Measurements from ENCODE around the gene ZNF182.
"Not testable (repeated sequence)": the region's sequence is repeated elsewhere in the genome, so short reads cannot be mapped to it uniquely, and the experiment has no call there.

ZNF182 gene

GRCh38 chrX:48003758-48004457, at the start of gene ZNF182:
Gene ZNF182 (minus strand): TSS chrX:48003989. CDS start chrX:48002609, 1,380 bp downstream.
- Histone ChIP-seq H3K4me1 (ENCODE audit: control insufficient read depth, insufficient read depth, low read length) (no peaks in the 10 kb centered on the region), H3K9ac (ENCODE audit: low read length) (peak within 1 kb of the TSS; percentile 68), H3K9me3 (ENCODE audit: control insufficient read depth, insufficient read depth, low read depth, low read length) (peaks cover 3% of the 10 kb centered on the region; the same call in 1 of the 2 replicates), H3K4me3 (ENCODE audit: low read depth, low read length) (peak within 1 kb of the TSS; percentile 77), H3K36me3 (ENCODE audit: control insufficient read depth, insufficient read depth, low read length) (no peaks in the 10 kb centered on the region), H3K27ac (ENCODE audit: low read depth, low read length) (no peak within 1 kb of the TSS), H3K27me3 (ENCODE audit: control insufficient read depth, insufficient read depth, low read length) (no peaks in the 10 kb centered on the region)

GRCh38 chrX:48046846-48047245, 43.1 kb upstream of the ZNF182 start:
- H3K9ac ChIP-seq (ENCODE audit: low read length): no peak overlapping the region
- H3K9me3 ChIP-seq (ENCODE audit: control insufficient read depth, insufficient read depth, low read depth, low read length): peaks cover 18% of the 10 kb centered on the region; the same call in 1 of the 2 replicates
- H3K4me1 ChIP-seq (ENCODE audit: control insufficient read depth, insufficient read depth, low read length): peaks cover 9% of the 10 kb centered on the region; the same call in 1 of the 2 replicates
- no peaks in the 10 kb centered on the region for H3K36me3 ChIP-seq (ENCODE audit: control insufficient read depth, insufficient read depth, low read length)
- H3K27ac ChIP-seq (ENCODE audit: low read depth, low read length): no peak overlapping the region
- no peaks in the 10 kb centered on the region for H3K27me3 ChIP-seq (ENCODE audit: control insufficient read depth, insufficient read depth, low read length)
- no peak overlapping the region for H3K4me3 ChIP-seq (ENCODE audit: low read depth, low read length)

GRCh38 chrX:48045410-48046311, 41.9 kb upstream of the ZNF182 start:
- no peaks in the 10 kb centered on the region for H3K36me3 ChIP-seq (ENCODE audit: control insufficient read depth, insufficient read depth, low read length)
- H3K27me3 ChIP-seq (ENCODE audit: control insufficient read depth, insufficient read depth, low read length): no peaks in the 10 kb centered on the region
- peaks cover 9% of the 10 kb centered on the region; the same call in 1 of the 2 replicates for H3K4me1 ChIP-seq (ENCODE audit: control insufficient read depth, insufficient read depth, low read length)
- peaks cover 16% of the 10 kb centered on the region; the same call in 1 of the 2 replicates for H3K9me3 ChIP-seq (ENCODE audit: control insufficient read depth, insufficient read depth, low read depth, low read length)
- peak overlapping the region; percentile 57; the same call in 1 of the 2 replicates for H3K27ac ChIP-seq (ENCODE audit: low read depth, low read length)
- no peak overlapping the region for H3K9ac ChIP-seq (ENCODE audit: low read length)
- no peak overlapping the region; the same call in 1 of the 2 replicates for H3K4me3 ChIP-seq (ENCODE audit: low read depth, low read length)

- H3K27me3 ChIP-seq (ENCODE audit: control insufficient read depth, insufficient read depth, low read length): no peaks in the 10 kb centered on the region
- H3K36me3 ChIP-seq (ENCODE audit: control insufficient read depth, insufficient read depth, low read length): no peaks in the 10 kb centered on the region
- H3K4me3 ChIP-seq (ENCODE audit: low read depth, low read length): no peak overlapping the region
- H3K9me3 ChIP-seq (ENCODE audit: control insufficient read depth, insufficient read depth, low read depth, low read length): peaks cover 14% of the 10 kb centered on the region; the same call in 1 of the 2 replicates
- H3K27ac ChIP-seq (ENCODE audit: low read depth, low read length): no peak overlapping the region
- H3K9ac ChIP-seq (ENCODE audit: low read length): no peak overlapping the region
- H3K4me1 ChIP-seq (ENCODE audit: control insufficient read depth, insufficient read depth, low read length): peaks cover 9% of the 10 kb centered on the region; the same call in 1 of the 2 replicates
These were observed 39.3 kb upstream of the ZNF182 start for GRCh38 chrX:48043056-48043455.

- Histone ChIP-seq H3K27ac (ENCODE audit: low read depth, low read length) (no peak overlapping the region), H3K4me3 (ENCODE audit: low read depth, low read length) (no peak overlapping the region), H3K9ac (ENCODE audit: low read length) (no peak overlapping the region), H3K9me3 (ENCODE audit: control insufficient read depth, insufficient read depth, low read depth, low read length) (peaks cover 14% of the 10 kb centered on the region; the same call in 1 of the 2 replicates), H3K27me3 (ENCODE audit: control insufficient read depth, insufficient read depth, low read length) (no peaks in the 10 kb centered on the region), H3K4me1 (ENCODE audit: control insufficient read depth, insufficient read depth, low read length) (no peaks in the 10 kb centered on the region), H3K36me3 (ENCODE audit: control insufficient read depth, insufficient read depth, low read length) (no peaks in the 10 kb centered on the region)
These were observed 32.1 kb upstream of the ZNF182 start for GRCh38 chrX:48035891-48036290.

GRCh38 chrX:48030641-48031173, 26.9 kb upstream of the ZNF182 start:
- not testable (repeated sequence) for H3K36me3 ChIP-seq (ENCODE audit: control insufficient read depth, insufficient read depth, low read length); H3K27ac ChIP-seq (ENCODE audit: low read depth, low read length); H3K9ac ChIP-seq (ENCODE audit: low read length); H3K4me1 ChIP-seq (ENCODE audit: control insufficient read depth, insufficient read depth, low read length); H3K4me3 ChIP-seq (ENCODE audit: low read depth, low read length); H3K27me3 ChIP-seq (ENCODE audit: control insufficient read depth, insufficient read depth, low read length)
- peaks cover 17% of the 10 kb centered on the region; the same call in 1 of the 2 replicates for H3K9me3 ChIP-seq (ENCODE audit: control insufficient read depth, insufficient read depth, low read depth, low read length)

GRCh38 chrX:48030237-48030636, 26.4 kb upstream of the ZNF182 start:
- peaks cover 17% of the 10 kb centered on the region; the same call in 1 of the 2 replicates for H3K9me3 ChIP-seq (ENCODE audit: control insufficient read depth, insufficient read depth, low read depth, low read length)
- no peaks in the 10 kb centered on the region for H3K36me3 ChIP-seq (ENCODE audit: control insufficient read depth, insufficient read depth, low read length)
- H3K27ac ChIP-seq (ENCODE audit: low read depth, low read length): no peak overlapping the region
- no peaks in the 10 kb centered on the region for H3K4me1 ChIP-seq (ENCODE audit: control insufficient read depth, insufficient read depth, low read length)
- no peak overlapping the region for H3K9ac ChIP-seq (ENCODE audit: low read length)
- no peaks in the 10 kb centered on the region for H3K27me3 ChIP-seq (ENCODE audit: control insufficient read depth, insufficient read depth, low read length)
- no peak overlapping the region for H3K4me3 ChIP-seq (ENCODE audit: low read depth, low read length)

GRCh38 chrX:48028091-48028490, 24.3 kb upstream of the ZNF182 start:
- Histone ChIP-seq H3K4me1 (ENCODE audit: control insufficient read depth, insufficient read depth, low read length) (no peaks in the 10 kb centered on the region), H3K27ac (ENCODE audit: low read depth, low read length) (no peak overlapping the region), H3K9me3 (ENCODE audit: control insufficient read depth, insufficient read depth, low read depth, low read length) (peaks cover 17% of the 10 kb centered on the region), H3K4me3 (ENCODE audit: low read depth, low read length) (no peak overlapping the region), H3K36me3 (ENCODE audit: control insufficient read depth, insufficient read depth, low read length) (no peaks in the 10 kb centered on the region), H3K27me3 (ENCODE audit: control insufficient read depth, insufficient read depth, low read length) (no peaks in the 10 kb centered on the region), H3K9ac (ENCODE audit: low read length) (no peak overlapping the region)

- not testable (repeated sequence) for H3K27ac ChIP-seq (ENCODE audit: low read depth, low read length); H3K4me3 ChIP-seq (ENCODE audit: low read depth, low read length); H3K36me3 ChIP-seq (ENCODE audit: control insufficient read depth, insufficient read depth, low read length); H3K4me1 ChIP-seq (ENCODE audit: control insufficient read depth, insufficient read depth, low read length); H3K9ac ChIP-seq (ENCODE audit: low read length); H3K27me3 ChIP-seq (ENCODE audit: control insufficient read depth, insufficient read depth, low read length)
- peaks cover 17% of the 10 kb centered on the region for H3K9me3 ChIP-seq (ENCODE audit: control insufficient read depth, insufficient read depth, low read depth, low read length)
These were observed 23.8 kb upstream of the ZNF182 start for GRCh38 chrX:48027545-48027944.

- H3K27me3 ChIP-seq (ENCODE audit: control insufficient read depth, insufficient read depth, low read length): no peaks in the 10 kb centered on the region
- peaks cover 16% of the 10 kb centered on the region for H3K9me3 ChIP-seq (ENCODE audit: control insufficient read depth, insufficient read depth, low read depth, low read length)
- no peak overlapping the region for H3K27ac ChIP-seq (ENCODE audit: low read depth, low read length)
- H3K4me3 ChIP-seq (ENCODE audit: low read depth, low read length): no peak overlapping the region
- H3K9ac ChIP-seq (ENCODE audit: low read length): no peak overlapping the region
- no peaks in the 10 kb centered on the region for H3K4me1 ChIP-seq (ENCODE audit: control insufficient read depth, insufficient read depth, low read length)
- no peaks in the 10 kb centered on the region for H3K36me3 ChIP-seq (ENCODE audit: control insufficient read depth, insufficient read depth, low read length)
These were observed 21.8 kb upstream of the ZNF182 start for GRCh38 chrX:48025561-48025960.
